Lower leg skin (tissue), 4 donors: Measurements from ENCODE around the gene WT1. TPM values are rescaled to one million over a fixed set of nuclear protein-coding genes. Genes with fewer than 3 reads are reported as not detected.

ENCODE experiments used
- DNase-seq, 2 donors: peaks; one replicate each; pipeline ENCODE4 v3.0.0-alpha.2; 2019; ENCODE audit warnings: low spot score in 2 of 2
- H3K4me3 ChIP-seq: fragments of 200-600 bp; sonication (generic); 2 replicates; pipeline ENCODE4 v1.5.1; 2017; ENCODE audit warnings: mild to moderate bottlenecking, low read depth; ENCODE audit not compliant: poor library complexity, severe bottlenecking
- POLR2A ChIP-seq, 2 donors: fragments of 450-650 bp; IDR thresholded peaks; one replicate each; pipeline ENCODE4 v1.6.1; 2016 to 2017; ENCODE audit warnings: antibody characterized with exemption in 2 of 2, mild to moderate bottlenecking in 1 of 2, moderate library complexity in 1 of 2
- WGBS, 2 donors: methylation state at CpG; one replicate each; pipeline ENCODE4 v1.1.5; 2018; 5-methylcytosine and 5-hydroxymethylcytosine counted together
- intact Hi-C: fragments of 100-400 bp; cut with DNase I; formaldehyde crosslinking; loops from one replicate; pipeline ENCODE4 v1.15.0; 2023; ENCODE audit warnings: low total_unique reads
- total RNA-seq, 4 donors: library from RNA; depleted of rRNA; stranded (reverse); fragments of >200 nt; gene quantifications; one replicate each; pipeline ENCODE4 v1.1.0, GENCODE V29; 2016
- TF ChIP-seq, protein P1 (sequence below), 3 donors: fragments of 450-650 bp; IDR thresholded peaks; one replicate each; pipeline ENCODE4 v1.5.1; 2016; ENCODE audit warnings: antibody characterized with exemption in 3 of 3, mild to moderate bottlenecking in 3 of 3, moderate library complexity in 2 of 3

WT1 gene
- total RNA-seq, 4 donors from 2014 or later: not detected

DNA sequence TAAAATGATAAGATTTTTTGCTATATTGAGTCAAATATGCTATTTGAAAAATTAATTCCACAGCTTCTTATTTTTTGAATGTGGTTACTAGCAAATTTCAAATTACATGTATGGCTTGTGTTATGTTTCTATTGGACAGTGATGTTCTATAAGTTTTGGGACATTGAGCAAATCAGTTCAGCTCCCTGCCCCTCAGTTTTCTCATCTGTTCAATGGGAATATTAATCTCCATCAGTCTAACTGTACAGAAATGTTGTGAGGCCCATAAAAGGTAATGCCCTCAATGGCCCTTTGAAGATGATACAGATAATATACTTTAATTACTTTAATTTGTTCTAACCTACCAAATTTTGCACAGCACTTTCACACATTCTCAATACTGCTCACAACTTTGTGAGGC, 15.2 kb downstream of the WT1 start:
- intact Hi-C loops: no loop called here
- no peak overlapping the region for H3K4me3 ChIP-seq
- TF ChIP-seq POLR2A (IDR thresholded peaks at IDR 0.05): no peak
- TF ChIP-seq, protein P1, sequence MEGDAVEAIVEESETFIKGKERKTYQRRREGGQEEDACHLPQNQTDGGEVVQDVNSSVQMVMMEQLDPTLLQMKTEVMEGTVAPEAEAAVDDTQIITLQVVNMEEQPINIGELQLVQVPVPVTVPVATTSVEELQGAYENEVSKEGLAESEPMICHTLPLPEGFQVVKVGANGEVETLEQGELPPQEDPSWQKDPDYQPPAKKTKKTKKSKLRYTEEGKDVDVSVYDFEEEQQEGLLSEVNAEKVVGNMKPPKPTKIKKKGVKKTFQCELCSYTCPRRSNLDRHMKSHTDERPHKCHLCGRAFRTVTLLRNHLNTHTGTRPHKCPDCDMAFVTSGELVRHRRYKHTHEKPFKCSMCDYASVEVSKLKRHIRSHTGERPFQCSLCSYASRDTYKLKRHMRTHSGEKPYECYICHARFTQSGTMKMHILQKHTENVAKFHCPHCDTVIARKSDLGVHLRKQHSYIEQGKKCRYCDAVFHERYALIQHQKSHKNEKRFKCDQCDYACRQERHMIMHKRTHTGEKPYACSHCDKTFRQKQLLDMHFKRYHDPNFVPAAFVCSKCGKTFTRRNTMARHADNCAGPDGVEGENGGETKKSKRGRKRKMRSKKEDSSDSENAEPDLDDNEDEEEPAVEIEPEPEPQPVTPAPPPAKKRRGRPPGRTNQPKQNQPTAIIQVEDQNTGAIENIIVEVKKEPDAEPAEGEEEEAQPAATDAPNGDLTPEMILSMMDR (IDR thresholded peaks at IDR 0.05): no peak
- no peak for DNase-seq

DNA sequence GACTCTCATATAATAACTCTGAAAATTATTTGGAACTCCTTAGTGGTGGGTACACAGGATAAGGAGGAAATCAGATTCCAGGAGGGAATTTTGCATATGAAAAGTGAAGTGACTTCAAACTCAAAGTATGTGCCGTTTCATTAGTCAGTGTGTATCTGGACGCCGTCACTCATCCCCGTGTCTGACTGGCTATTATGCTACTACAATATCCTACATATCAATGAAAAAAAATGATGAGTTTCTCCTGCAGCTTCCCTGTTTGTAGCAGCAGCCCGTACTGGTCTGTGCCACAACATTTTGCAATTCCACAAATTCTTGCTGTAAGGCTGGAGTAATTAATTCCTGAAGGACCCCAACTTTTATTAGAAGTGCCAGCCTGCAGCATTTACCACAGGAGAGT, 16.5 kb downstream of the WT1 start:
- 33 to 41% methylated on average over 5 of the region's 5 CpGs for WGBS, 2 donors
- intact Hi-C loops: no loop called here

DNA sequence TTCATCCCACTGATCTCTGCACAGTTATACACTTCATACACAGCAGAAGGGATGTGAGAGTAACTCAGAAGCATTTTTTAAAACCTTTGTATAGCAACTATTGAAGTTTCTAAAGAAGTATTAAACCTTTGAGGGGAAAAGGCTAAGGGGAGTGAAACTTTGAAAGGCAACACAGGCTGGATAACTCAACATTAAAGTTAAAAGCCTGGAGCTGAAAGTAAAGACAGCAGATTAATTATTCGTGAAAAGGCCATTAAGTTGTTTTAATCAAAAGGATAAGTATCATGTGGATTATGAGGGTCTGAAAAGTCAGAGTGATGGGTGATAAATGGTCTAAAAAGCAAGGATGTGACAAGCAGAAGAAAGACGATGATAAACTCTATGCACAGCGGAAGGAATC, 17.5 kb downstream of the WT1 start:
- intact Hi-C loops: no loop called here
- no peak for TF ChIP-seq POLR2A (IDR thresholded peaks at IDR 0.05)
- 84 to 86% methylated on average over 3 of the region's 3 CpGs for WGBS, 2 donors
- no peak overlapping the region for H3K4me3 ChIP-seq
- no peak for DNase-seq

More for the DNA sequence above, 16.5 kb downstream of the WT1 start:
- no peak for DNase-seq
- TF ChIP-seq, protein P1 (IDR thresholded peaks at IDR 0.05): no peak
- TF ChIP-seq POLR2A (IDR thresholded peaks at IDR 0.05): no peak
- no peak overlapping the region for H3K4me3 ChIP-seq

DNA sequence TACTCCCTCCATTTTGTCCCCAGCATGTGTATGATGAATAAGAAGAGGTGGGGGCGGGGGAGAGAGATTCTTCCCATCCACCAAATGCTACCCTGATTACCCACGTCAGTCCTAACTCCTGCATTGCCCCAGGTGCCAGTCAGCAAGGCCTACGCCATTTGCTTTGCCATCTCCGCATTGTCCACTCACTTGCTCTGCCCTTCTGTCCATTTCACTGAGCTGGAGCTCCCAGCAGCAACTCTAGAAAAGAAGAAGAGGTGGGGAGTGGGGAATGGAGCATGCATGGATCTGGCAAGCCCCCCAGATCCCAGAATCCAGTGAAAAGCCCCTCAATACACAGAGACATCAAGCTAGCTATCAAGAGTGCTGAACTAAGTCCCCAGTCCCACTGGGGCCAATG, 19.0 kb downstream of the WT1 start:
- H3K4me3 ChIP-seq: no peak overlapping the region
- WGBS, 2 donors: 84 to 86% methylated on average over 4 of the region's 4 CpGs
- intact Hi-C loops: no loop called here
- no peak for TF ChIP-seq POLR2A (IDR thresholded peaks at IDR 0.05)
- TF ChIP-seq, protein P1 (IDR thresholded peaks at IDR 0.05): no peak
- no peak for DNase-seq

DNA sequence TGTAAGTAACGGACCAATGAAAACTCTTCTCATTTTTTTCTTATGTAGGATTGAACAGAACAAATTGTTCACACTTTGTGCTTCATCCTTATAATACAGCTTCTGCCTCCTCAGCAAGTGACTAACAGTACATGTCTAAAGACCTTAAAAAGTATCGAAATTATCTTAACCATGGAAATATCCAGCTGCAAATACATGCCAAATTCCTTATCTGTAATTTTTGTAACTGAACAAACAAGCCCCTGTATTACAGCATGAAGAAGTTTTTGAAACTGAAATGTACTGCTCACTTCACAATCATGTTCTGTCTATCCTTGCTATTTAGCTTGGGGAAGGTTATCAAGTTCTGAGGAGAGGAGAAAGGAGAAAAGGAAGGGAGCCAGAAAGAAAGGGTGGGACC, 20.4 kb downstream of the WT1 start:
- H3K4me3 ChIP-seq: no peak overlapping the region
- TF ChIP-seq, protein P1 (IDR thresholded peaks at IDR 0.05): no peak
- no peak for TF ChIP-seq POLR2A (IDR thresholded peaks at IDR 0.05)
- intact Hi-C loops: no loop called here
- no peak for DNase-seq
- 80 to 89% methylated on average over 2 of the region's 2 CpGs for WGBS, 2 donors

DNA sequence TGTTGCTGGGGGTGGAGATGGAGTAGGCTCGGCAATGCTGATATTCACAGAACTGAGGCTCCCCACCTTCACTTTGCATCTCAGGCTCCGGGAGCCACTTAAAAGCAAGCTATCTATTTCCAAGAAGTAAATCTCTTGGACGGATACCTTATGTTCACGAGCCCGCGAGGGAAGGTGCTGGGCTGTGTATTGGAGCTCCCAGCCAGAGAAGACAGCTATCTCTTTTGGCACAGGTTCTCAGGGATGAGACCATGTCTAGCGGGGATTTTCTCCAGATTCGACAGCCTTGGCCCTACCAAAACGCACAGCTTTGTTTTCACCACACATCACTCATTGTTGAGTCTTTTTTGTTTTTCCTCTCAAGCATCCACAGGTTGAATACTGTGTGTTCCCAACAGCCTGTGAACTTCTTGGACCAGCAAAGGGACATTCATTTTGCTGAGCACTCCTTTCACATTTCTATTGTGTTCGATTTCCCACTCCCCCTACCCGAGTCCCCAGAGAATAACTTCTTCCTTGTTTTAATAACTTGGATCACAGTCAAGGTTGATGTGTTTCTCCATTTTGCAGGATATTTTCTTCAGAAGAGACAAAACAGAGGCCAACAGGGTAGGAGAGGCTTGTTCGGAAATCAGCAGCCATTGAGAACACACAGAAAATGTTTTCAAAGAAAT, 23.3 kb downstream of the WT1 start:
- TF ChIP-seq POLR2A (IDR thresholded peaks at IDR 0.05): no peak
- TF ChIP-seq, protein P1 (IDR thresholded peaks at IDR 0.05): no peak
- 87 to 88% methylated on average over 12 of the region's 12 CpGs for WGBS, 2 donors

More for the DNA sequence above, 23.3 kb downstream of the WT1 start:
- H3K4me3 ChIP-seq: no peak overlapping the region
- DNase-seq: no peak
- intact Hi-C loops: no loop called here
